Tibial nerve (tissue), 4 donors: ENCODE results near the gene KIF25. TPM values are rescaled to one million over a fixed set of nuclear protein-coding genes. Genes with fewer than 3 reads are reported as not detected.
A peak's percentile ranks its signal among the peaks of the same experiment; 100 is the strongest.

Experiments
- DNase-seq, 2 donors: peaks; one replicate each; pipeline ENCODE4 v3.0.0-alpha.2; 2019; ENCODE audit warnings: low spot score in 2 of 2
- H3K27ac ChIP-seq, 4 donors: fragments of 200-600 bp; sonication (generic) in 3 of 4; one replicate each; pipeline ENCODE4 v1.5.1; 2017 to 2019; ENCODE audit warnings: mild to moderate bottlenecking in 1 of 4
- H3K27me3 ChIP-seq, 2 donors: fragments of 200-600 bp; sonication (generic) in 1 of 2; one replicate each; pipeline versions ENCODE4 v1.5.1 to v1.6.0; 2017 to 2019
- H3K36me3 ChIP-seq, 3 donors: fragments of 200-600 bp; sonication (generic); one replicate each; pipeline ENCODE4 v1.5.1; 2018 to 2019
- H3K4me1 ChIP-seq, 4 donors: fragments of 200-600 bp; sonication (generic) in 3 of 4; one replicate each; pipeline ENCODE4 v1.5.1; 2017 to 2019
- H3K4me3 ChIP-seq, 4 donors: fragments of 200-600 bp; sonication (generic) in 3 of 4; one replicate each; pipeline ENCODE4 v1.5.1; 2017 to 2019; ENCODE audit warnings: mild to moderate bottlenecking in 1 of 4, moderate library complexity in 1 of 4
- H3K9me3 ChIP-seq, 4 donors: fragments of 200-600 bp; sonication (generic) in 3 of 4; one replicate each; pipeline ENCODE4 v1.5.1; 2017 to 2019
- CTCF ChIP-seq, 5 experiments: fragments of 200-600 bp in 3 of 5; fragments of 450-650 bp in 2 of 5; sonication (generic) in 3 of 5; IDR thresholded peaks; one replicate each; pipeline ENCODE4 v1.5.1; 2016 to 2019; ENCODE audit warnings: antibody characterized with exemption in 5 of 5, mild to moderate bottlenecking in 3 of 5, moderate library complexity in 2 of 5
- EP300 ChIP-seq, 2 donors: sonication (generic); formaldehyde crosslinking; IDR thresholded peaks; one replicate each; pipeline ENCODE4 v1.6.1; 2017; ENCODE audit warnings: antibody characterized with exemption in 2 of 2, mild to moderate bottlenecking in 1 of 2
- POLR2A ChIP-seq, 2 donors: fragments of 450-650 bp; IDR thresholded peaks; one replicate each; pipeline ENCODE4 v1.6.1; 2017; ENCODE audit warnings: antibody characterized with exemption in 2 of 2, mild to moderate bottlenecking in 2 of 2, moderate library complexity in 2 of 2
- WGBS, 2 donors: methylation state at CpG; one replicate each; pipeline ENCODE4 v1.1.5; 2018; 5-methylcytosine and 5-hydroxymethylcytosine counted together
- total RNA-seq, 4 donors: library from RNA; depleted of rRNA; stranded (reverse); fragments of >200 nt; gene quantifications; one replicate each; pipeline ENCODE4 v1.1.0, GENCODE V29; 2016

Gene KIF25
- total RNA-seq, 4 donors from 2014 or later = not detected

- peaks cover 0 to 7% (median 0%) of the 10 kb centered on the region in 4 donors for H3K4me1 ChIP-seq
- no peak overlapping the region for H3K4me3 ChIP-seq
- H3K27ac ChIP-seq = no peak overlapping the region
- 94 to 96% methylated on average over 6 of the region's 6 CpGs for WGBS, 2 donors
- no peaks in the 10 kb centered on the region for H3K36me3 ChIP-seq
- peaks cover 0 to under 1% (median 0%) of the 10 kb centered on the region in 4 donors for H3K9me3 ChIP-seq
- TF ChIP-seq EP300 (IDR thresholded peaks at IDR 0.05) = no peak
- no peak for TF ChIP-seq POLR2A (IDR thresholded peaks at IDR 0.05)
- no peak for TF ChIP-seq CTCF (IDR thresholded peaks at IDR 0.05)
- DNase-seq = no peak
- H3K27me3 ChIP-seq = no peaks in the 10 kb centered on the region
These were observed 5.3 kb downstream of the KIF25 start for GRCh38 chr6:168002804-168003203.

- H3K27ac ChIP-seq = no peak overlapping the region
- no peaks in the 10 kb centered on the region for H3K27me3 ChIP-seq
- peaks cover 0 to 7% (median 0%) of the 10 kb centered on the region in 4 donors for H3K4me1 ChIP-seq
- DNase-seq = no peak
- WGBS, 2 donors = 66 to 71% methylated on average over 7 of the region's 7 CpGs
- no peaks in the 10 kb centered on the region for H3K36me3 ChIP-seq
- no peak for TF ChIP-seq POLR2A (IDR thresholded peaks at IDR 0.05)
- TF ChIP-seq EP300 (IDR thresholded peaks at IDR 0.05) = no peak
- no peak for TF ChIP-seq CTCF (IDR thresholded peaks at IDR 0.05)
- no peak overlapping the region for H3K4me3 ChIP-seq
- peaks cover 0 to 5% (median 0%) of the 10 kb centered on the region in 4 donors for H3K9me3 ChIP-seq
These were observed 6.6 kb downstream of the KIF25 start for GRCh38 chr6:168004023-168004422.

DNA sequence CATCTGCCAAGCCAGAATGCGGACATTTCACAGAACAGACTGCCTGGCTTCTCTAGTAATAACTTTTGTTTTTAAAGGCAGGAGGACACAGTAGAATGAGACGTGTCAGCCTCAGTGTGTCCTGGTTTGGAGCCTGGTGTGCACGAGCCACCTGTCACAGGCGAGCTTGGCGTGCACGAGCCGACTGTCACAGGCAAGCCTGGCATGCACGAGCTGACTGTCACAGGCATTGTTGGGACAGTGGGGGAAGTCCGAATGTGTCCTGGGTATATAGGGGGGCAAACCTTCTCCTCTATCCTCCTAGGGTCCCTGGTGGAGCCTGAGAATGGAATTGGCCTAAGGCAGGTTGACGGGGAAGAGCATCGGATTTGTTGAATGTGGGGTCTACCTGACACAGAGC lies 7.5 kb downstream of the KIF25 start:
- TF ChIP-seq CTCF (IDR thresholded peaks at IDR 0.05) = no peak
- no peak for TF ChIP-seq POLR2A (IDR thresholded peaks at IDR 0.05)
- no peak for TF ChIP-seq EP300 (IDR thresholded peaks at IDR 0.05)
- H3K27ac ChIP-seq = no peak overlapping the region
- H3K9me3 ChIP-seq = peaks cover 0 to 9% (median 0%) of the 10 kb centered on the region in 4 donors
- no peaks in the 10 kb centered on the region for H3K27me3 ChIP-seq
- H3K4me1 ChIP-seq = peaks cover 0 to 7% (median 0%) of the 10 kb centered on the region in 4 donors
- 89 to 94% methylated on average over 11 of the region's 11 CpGs for WGBS, 2 donors
- H3K36me3 ChIP-seq = no peaks in the 10 kb centered on the region
- no peak for DNase-seq
- H3K4me3 ChIP-seq = no peak overlapping the region

DNA sequence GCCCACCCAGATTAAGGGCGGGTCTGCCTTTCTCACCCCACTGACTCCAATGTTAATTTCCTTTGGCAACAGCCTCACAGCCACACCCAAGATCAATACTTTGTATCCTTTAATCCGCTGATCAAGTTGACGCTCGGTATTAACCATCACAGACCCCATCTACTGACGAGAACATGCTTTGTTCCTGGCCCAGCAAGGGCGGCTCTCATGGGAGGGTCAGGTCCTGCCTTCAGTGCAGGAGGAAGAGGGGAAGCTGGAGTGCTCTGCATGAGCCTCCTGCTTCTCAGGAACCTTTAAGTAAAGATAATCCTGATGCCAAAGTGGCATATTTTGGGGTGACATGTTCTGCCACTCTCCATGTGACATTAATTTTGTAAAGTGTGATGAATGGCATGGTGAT lies 8.3 kb downstream of the KIF25 start:
- Histone ChIP-seq H3K4me3 (no peak overlapping the region), H3K9me3 (peaks cover 0 to 17% (median 3%) of the 10 kb centered on the region in 4 donors), H3K27me3 (no peaks in the 10 kb centered on the region), H3K27ac (no peak overlapping the region), H3K36me3 (no peaks in the 10 kb centered on the region), H3K4me1 (peaks cover 0 to 7% (median 0%) of the 10 kb centered on the region in 4 donors)
- TF ChIP-seq POLR2A (IDR thresholded peaks at IDR 0.05) = no peak
- no peak for TF ChIP-seq CTCF (IDR thresholded peaks at IDR 0.05)
- no peak for TF ChIP-seq EP300 (IDR thresholded peaks at IDR 0.05)
- DNase-seq = no peak
- WGBS, 2 donors = 92 to 93% methylated on average over 6 of the region's 6 CpGs

- no peak for TF ChIP-seq POLR2A (IDR thresholded peaks at IDR 0.05)
- TF ChIP-seq EP300 (IDR thresholded peaks at IDR 0.05) = peak in 1 of 2 donors; percentile 74
- TF ChIP-seq CTCF (IDR thresholded peaks at IDR 0.05) = no peak
- DNase-seq = peak in 1 of 2 donors; percentile 52
- WGBS, 2 donors = 45 to 60% methylated on average over 3 of the region's 3 CpGs
These were observed 10.3 kb downstream of the KIF25 start for GRCh38 chr6:168007592-168008338.

More at GRCh38 chr6:168007592-168008338, 10.3 kb downstream of the KIF25 start:
- H3K4me1 ChIP-seq = peaks cover 0 to 7% (median 0%) of the 10 kb centered on the region in 4 donors
- no peak overlapping the region for H3K4me3 ChIP-seq
- no peaks in the 10 kb centered on the region for H3K36me3 ChIP-seq
- H3K27me3 ChIP-seq = no peaks in the 10 kb centered on the region
- peaks cover 0 to 37% (median 11%) of the 10 kb centered on the region in 4 donors for H3K9me3 ChIP-seq
- peak overlapping the region in 1 of 4 donors; percentile 18 for H3K27ac ChIP-seq
